GM10266 (cell line): ENCODE results near the gene HPN.

Experiments used
- DNase-seq: peaks from one replicate; pipeline ENCODE4 v3.0.0; 2012; ENCODE audit errors: extremely low spot score
- TF ChIP-seq, protein P1 (sequence below): IDR thresholded peaks from 2 replicates; pipeline ENCODE4 v1.5.1; 2012; ENCODE audit warnings: mild to moderate bottlenecking, low read depth; ENCODE audit not compliant: control insufficient read depth, insufficient read depth; ENCODE audit errors: missing control alignments

HPN gene

DNA sequence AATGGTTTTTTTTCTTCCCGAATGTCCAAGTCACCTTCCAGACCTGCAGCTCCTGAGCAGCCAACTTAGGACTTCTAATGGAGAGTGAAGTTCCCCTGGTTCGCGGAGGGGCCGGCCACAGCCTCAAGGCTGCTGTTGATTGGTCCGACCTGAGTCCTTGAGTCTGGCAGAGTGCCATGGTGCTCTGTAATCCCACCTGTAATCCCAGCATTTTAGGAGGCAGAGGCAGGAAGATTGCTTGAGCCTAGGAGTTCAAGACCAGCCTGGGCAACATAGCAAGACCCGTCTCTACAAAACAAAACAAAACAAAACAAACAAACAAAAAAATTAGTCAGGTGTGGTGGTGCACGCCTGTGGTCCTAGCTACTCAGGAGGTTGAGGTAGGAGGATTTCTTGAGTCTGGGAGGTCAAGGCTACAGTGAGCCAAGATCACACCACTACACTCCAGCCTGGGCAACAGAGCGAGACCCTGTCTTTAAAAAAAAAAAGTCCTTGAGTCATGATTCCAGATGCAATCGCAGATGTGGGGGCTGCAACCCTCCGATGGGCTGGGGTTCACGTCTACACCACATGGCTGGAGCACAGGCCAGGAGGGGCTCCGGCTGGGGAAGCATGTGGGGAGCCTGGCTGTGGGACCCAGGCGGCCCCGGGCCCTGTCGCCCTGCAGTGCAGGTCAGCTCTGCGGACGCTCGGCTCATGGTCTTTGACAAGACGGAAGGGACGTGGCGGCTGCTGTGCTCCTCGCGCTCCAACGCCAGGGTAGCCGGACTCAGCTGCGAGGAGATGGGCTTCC lies 17.7 kb downstream of the HPN start:
- no peak for DNase-seq
- TF ChIP-seq, protein P1, sequence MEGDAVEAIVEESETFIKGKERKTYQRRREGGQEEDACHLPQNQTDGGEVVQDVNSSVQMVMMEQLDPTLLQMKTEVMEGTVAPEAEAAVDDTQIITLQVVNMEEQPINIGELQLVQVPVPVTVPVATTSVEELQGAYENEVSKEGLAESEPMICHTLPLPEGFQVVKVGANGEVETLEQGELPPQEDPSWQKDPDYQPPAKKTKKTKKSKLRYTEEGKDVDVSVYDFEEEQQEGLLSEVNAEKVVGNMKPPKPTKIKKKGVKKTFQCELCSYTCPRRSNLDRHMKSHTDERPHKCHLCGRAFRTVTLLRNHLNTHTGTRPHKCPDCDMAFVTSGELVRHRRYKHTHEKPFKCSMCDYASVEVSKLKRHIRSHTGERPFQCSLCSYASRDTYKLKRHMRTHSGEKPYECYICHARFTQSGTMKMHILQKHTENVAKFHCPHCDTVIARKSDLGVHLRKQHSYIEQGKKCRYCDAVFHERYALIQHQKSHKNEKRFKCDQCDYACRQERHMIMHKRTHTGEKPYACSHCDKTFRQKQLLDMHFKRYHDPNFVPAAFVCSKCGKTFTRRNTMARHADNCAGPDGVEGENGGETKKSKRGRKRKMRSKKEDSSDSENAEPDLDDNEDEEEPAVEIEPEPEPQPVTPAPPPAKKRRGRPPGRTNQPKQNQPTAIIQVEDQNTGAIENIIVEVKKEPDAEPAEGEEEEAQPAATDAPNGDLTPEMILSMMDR: no peak

DNA sequence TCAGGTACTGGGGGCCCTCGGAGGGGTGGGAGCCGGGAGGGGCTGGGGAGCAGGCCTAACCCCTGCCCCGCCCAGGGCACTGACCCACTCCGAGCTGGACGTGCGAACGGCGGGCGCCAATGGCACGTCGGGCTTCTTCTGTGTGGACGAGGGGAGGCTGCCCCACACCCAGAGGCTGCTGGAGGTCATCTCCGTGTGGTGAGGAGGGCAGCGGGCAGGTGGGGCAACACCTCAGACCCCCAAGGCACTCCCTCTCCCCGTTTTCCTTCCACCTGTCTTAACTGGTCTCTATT lies 18.2 kb downstream of the HPN start:
- TF ChIP-seq, protein P1: no peak
- DNase-seq: no peak

DNA sequence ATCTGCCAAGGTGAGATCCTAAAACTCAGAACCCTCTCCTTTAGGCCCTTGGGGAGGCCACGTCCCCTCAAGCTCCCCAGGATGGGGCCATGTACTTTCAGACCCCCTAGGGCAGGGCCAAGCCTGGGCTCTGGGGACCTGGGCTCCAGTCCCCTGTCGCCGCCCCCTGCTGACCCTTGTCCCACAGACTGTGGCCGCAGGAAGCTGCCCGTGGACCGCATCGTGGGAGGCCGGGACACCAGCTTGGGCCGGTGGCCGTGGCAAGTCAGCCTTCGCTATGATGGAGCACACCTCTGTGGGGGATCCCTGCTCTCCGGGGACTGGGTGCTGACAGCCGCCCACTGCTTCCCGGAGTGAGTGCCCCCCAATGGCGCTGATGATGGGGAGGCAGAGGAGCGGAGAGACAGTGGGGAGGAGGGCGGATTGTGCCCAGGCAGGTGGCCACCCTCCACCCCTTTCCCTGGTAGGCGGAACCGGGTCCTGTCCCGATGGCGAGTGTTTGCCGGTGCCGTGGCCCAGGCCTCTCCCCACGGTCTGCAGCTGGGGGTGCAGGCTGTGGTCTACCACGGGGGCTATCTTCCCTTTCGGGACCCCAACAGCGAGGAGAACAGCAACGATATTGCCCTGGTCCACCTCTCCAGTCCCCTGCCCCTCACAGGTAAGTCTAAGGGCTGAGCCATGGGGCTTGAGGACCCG lies 18.8 kb downstream of the HPN start:
- TF ChIP-seq, protein P1: no peak
- DNase-seq: no peak

DNA sequence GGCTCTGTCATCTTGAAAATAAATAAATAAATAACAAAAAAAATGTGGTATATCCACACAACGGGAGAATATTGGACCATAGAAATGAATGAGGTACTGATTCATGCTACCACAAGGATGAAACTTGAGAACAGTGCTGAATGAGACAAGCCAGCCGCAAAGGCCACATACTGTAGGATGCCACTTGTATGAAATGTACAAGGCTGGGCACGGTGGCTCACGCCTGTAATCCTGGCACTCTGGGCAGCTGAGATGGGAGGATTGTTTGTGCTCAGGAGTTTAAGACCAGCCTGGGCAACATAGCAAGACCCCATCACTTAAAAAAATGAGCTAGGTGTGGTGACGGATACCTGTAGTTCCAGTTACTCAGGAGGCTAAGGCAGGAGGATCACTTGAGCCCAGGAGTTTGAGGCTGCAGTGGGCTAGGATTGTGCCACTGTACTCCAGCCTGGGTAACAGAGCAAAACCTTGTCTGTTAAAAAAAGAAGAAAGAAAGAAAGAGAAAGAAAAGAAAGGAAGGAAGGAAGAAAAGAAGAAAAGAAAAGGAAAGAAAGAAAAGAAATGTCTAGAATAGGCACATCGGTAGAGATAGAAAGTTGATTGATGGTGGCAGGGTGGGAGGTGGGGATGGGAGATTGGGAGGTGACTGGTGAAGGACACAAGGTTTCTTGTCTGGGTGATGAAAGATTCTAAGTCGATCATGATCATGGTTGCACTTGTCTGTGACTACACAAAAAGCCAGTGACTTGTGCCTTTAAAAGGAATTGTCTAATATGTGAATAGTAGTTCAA lies 20.3 kb downstream of the HPN start:
- DNase-seq: no peak
- TF ChIP-seq, protein P1: no peak

DNA sequence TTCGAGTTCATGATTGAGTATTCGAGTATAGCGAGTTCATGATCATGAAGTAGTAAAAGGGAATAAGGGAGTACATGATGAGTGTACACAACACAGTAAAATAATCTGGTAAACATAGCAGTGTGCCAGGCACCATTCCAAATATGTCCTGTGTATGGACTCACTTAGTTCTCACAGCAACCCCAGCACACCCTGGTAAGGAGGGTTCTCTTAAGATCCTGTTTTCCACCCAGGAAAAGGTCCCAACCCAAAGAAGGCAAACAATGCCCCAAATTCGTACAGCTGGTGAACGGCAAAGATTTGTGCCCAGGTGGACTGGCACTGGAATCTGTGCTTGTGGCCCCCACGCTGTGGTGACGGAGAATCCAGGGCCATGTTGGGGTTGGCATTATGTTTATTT lies 21.4 kb downstream of the HPN start:
- TF ChIP-seq, protein P1: no peak
- no peak for DNase-seq

- TF ChIP-seq, protein P1: no peak
- DNase-seq: no peak
Measured at GRCh38 chr19:35063940-35064818, 22.7 kb downstream of the HPN start.
